Progenitor cell of endocrine pancreas (in vitro differentiated cells): ENCODE measurements around the gene TIPARP. TPM values are rescaled to one million over a fixed set of nuclear protein-coding genes. Genes with fewer than 3 reads are reported as not detected.

ENCODE experiments used
- DNase-seq: peaks from one replicate; pipeline ENCODE4 v3.0.0; 2021; ENCODE audit warnings: low spot score; ENCODE audit not compliant: unreplicated experiment
- H3K27ac Mint-ChIP-seq: 2 replicates; pipeline ENCODE4 v1.8.0; 2021; ENCODE audit warnings: mild to moderate bottlenecking, moderate library complexity, mixed read lengths
- H3K27me3 Mint-ChIP-seq: 2 replicates; pipeline ENCODE4 v1.8.0; 2021; ENCODE audit warnings: mixed read lengths
- H3K36me3 Mint-ChIP-seq: 2 replicates; pipeline ENCODE4 v1.8.0; 2022; ENCODE audit warnings: mixed read lengths; ENCODE audit not compliant: insufficient read depth
- H3K4me1 Mint-ChIP-seq: 2 replicates; pipeline ENCODE4 v1.8.0; 2021; ENCODE audit warnings: low read depth, mixed read lengths
- H3K4me3 Mint-ChIP-seq: 2 replicates; pipeline ENCODE4 v1.8.0; 2021; ENCODE audit warnings: low read depth, mild to moderate bottlenecking, moderate library complexity, mixed read lengths
- H3K9me3 Mint-ChIP-seq: 2 replicates; pipeline ENCODE4 v1.8.0; 2021; ENCODE audit warnings: low read depth, mixed read lengths
- total RNA-seq: library from RNA; stranded (reverse); gene quantifications from 2 replicates; pipeline ENCODE4 v1.2.1, GENCODE V29; 2021
- TF ChIP-seq, protein P1 (sequence below): fragments of 200-600 bp; sonication (generic); IDR thresholded peaks from one replicate; pipeline ENCODE4 v1.5.0; 2021; ENCODE audit warnings: antibody characterized with exemption, mild to moderate bottlenecking; ENCODE audit not compliant: unreplicated experiment

The TIPARP gene
- total RNA-seq, 1 donor from 2014 or later = 38.6 TPM

GRCh38 chr3:156635034-156635433 lies 39.4 kb upstream of the TIPARP start:
- Mint-ChIP-seq H3K9me3 (no peaks in the 10 kb centered on the region), H3K4me3 (no peak overlapping the region), H3K27ac (no peak overlapping the region), H3K4me1 (peaks cover 5% of the 10 kb centered on the region), H3K36me3 (no peaks in the 10 kb centered on the region), H3K27me3 (no peaks in the 10 kb centered on the region)
- TF ChIP-seq, protein P1, sequence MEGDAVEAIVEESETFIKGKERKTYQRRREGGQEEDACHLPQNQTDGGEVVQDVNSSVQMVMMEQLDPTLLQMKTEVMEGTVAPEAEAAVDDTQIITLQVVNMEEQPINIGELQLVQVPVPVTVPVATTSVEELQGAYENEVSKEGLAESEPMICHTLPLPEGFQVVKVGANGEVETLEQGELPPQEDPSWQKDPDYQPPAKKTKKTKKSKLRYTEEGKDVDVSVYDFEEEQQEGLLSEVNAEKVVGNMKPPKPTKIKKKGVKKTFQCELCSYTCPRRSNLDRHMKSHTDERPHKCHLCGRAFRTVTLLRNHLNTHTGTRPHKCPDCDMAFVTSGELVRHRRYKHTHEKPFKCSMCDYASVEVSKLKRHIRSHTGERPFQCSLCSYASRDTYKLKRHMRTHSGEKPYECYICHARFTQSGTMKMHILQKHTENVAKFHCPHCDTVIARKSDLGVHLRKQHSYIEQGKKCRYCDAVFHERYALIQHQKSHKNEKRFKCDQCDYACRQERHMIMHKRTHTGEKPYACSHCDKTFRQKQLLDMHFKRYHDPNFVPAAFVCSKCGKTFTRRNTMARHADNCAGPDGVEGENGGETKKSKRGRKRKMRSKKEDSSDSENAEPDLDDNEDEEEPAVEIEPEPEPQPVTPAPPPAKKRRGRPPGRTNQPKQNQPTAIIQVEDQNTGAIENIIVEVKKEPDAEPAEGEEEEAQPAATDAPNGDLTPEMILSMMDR = no peak
- DNase-seq = no peak

DNA sequence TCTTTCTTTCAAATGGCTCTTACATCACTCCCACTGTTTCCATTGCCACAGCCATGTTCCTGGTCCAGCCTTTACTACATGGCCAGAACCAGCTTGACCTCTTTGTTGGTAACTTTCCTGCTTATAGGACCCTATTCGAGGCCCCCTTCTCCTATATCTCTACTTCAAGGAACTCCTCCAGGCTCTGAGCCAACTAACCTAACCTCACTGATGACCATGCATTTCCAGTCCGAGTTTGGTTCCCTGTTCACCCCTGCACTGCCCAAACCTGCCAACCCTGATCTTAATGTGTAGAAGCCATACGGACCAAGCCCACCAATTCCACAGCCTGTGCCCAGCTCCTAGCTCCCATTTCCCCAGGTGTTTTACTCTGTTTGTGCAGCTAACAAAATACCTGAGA lies 38.4 kb upstream of the TIPARP start:
- H3K4me1 Mint-ChIP-seq = no peaks in the 10 kb centered on the region
- TF ChIP-seq, protein P1 = no peak
- no peak for DNase-seq
- H3K36me3 Mint-ChIP-seq = no peaks in the 10 kb centered on the region
- H3K27me3 Mint-ChIP-seq = no peaks in the 10 kb centered on the region
- H3K4me3 Mint-ChIP-seq = no peak overlapping the region
- H3K9me3 Mint-ChIP-seq = no peaks in the 10 kb centered on the region
- no peak overlapping the region for H3K27ac Mint-ChIP-seq

- Mint-ChIP-seq H3K36me3 (no peaks in the 10 kb centered on the region), H3K4me1 (no peaks in the 10 kb centered on the region), H3K4me3 (no peak overlapping the region), H3K9me3 (no peaks in the 10 kb centered on the region), H3K27me3 (no peaks in the 10 kb centered on the region), H3K27ac (no peak overlapping the region)
- TF ChIP-seq, protein P1 = no peak
- DNase-seq = no peak
These were observed 36.8 kb upstream of the TIPARP start for GRCh38 chr3:156637480-156638022.

- TF ChIP-seq, protein P1 = no peak
- Mint-ChIP-seq H3K4me1 (no peaks in the 10 kb centered on the region), H3K4me3 (no peak overlapping the region), H3K27me3 (no peaks in the 10 kb centered on the region), H3K36me3 (no peaks in the 10 kb centered on the region), H3K9me3 (no peaks in the 10 kb centered on the region), H3K27ac (no peak overlapping the region)
- DNase-seq = no peak
These were observed 36.1 kb upstream of the TIPARP start for GRCh38 chr3:156638271-156638670.

DNA sequence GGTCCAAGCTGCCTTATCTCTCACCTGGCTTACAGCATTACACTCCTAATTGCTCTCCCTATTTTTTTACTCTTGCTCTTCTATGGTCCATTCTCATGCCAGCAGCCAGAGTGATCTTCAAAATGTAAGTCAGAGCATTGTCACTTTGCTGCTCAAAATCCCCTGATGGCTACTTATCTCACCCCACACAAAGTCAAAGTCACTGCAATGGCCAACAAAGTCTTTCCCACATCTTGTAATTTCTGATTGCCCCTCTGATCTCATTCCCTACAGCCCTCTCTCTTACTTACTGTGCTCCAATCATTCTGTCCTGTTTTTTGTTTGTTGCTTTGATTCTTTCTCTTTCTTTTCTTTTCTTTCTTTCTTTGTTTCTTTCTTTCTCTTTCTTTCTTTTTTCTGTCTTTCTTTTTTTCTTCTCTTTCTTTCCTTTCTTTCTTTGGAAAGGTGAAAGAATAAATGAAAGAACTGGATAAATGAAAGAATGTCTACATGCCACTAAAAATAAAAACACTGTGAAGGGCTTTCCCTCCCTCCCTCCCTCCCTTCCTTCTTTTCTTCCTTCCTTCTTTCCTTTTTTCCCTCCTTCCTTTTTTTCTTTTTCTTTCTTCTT lies 34.9 kb upstream of the TIPARP start:
- H3K27ac Mint-ChIP-seq = no peak overlapping the region
- TF ChIP-seq, protein P1 = no peak
- no peaks in the 10 kb centered on the region for H3K36me3 Mint-ChIP-seq
- no peak for DNase-seq
- no peak overlapping the region for H3K4me3 Mint-ChIP-seq
- H3K4me1 Mint-ChIP-seq = peaks cover 3% of the 10 kb centered on the region
- H3K9me3 Mint-ChIP-seq = no peaks in the 10 kb centered on the region
- peaks cover 2% of the 10 kb centered on the region for H3K27me3 Mint-ChIP-seq
